ENCODE results near the gene PCSK2.

The PCSK2 gene

DNA sequence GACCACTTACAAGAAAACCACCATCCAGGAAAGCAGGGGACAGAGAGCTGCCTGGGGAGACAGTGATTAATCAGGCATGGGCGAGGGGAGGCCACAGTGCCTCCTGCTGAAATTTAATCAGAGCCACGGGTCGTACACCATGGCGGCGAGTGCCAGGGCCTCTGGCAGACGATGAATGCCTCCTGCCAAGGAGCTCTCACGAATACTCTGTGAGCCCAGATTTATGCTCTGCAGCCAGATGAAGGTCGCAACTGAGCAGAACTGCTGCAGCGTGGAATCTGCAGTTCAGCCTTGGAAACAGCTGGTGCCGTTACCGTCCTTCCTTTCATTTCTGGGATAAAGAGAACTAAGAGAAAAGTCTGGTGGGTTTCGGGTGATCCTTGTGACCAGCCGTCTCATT lies 218.7 kb downstream of the PCSK2 start:
- Histone ChIP-seq H3K79me1 (ENCODE audit: low read length) (no peaks in the 10 kb centered on the region), H2BK12ac (ENCODE audit: low read length) (no peak overlapping the region), H3K9me3 (ENCODE audit: insufficient read depth, low read depth, low read length) (peaks cover 2% of the 10 kb centered on the region), H2AFZ (ENCODE audit: insufficient read depth, low read length, poor library complexity) (no peak overlapping the region), H2BK5ac (ENCODE audit: low read depth, low read length, poor library complexity) (no peak overlapping the region), H3K4me1 (ENCODE audit: control insufficient read depth in 1 of 2, insufficient read depth in 2 of 2, low read length in 2 of 2) (no peaks in the 10 kb centered on the region), H2BK120ac (ENCODE audit: insufficient read depth, low read length, poor library complexity) (no peak overlapping the region), H3K27ac (ENCODE audit: low read depth, low read length) (no peak overlapping the region), H3K27me3 (ENCODE audit: insufficient read depth, low read length) (no peaks in the 10 kb centered on the region), H3K36me3 (ENCODE audit: control insufficient read depth in 1 of 2, insufficient read depth in 2 of 2, low read length in 2 of 2) (no peaks in the 10 kb centered on the region), H3K9ac (ENCODE audit: low read length) (no peak overlapping the region), H2AK5ac (ENCODE audit: low read length) (no peak overlapping the region), H4K8ac (ENCODE audit: low read depth, low read length) (no peak overlapping the region), H3K4me2 (ENCODE audit: low read length) (no peak overlapping the region), H3K4ac (ENCODE audit: low read depth, low read length) (no peak overlapping the region), H4K12ac (ENCODE audit: low read depth, low read length) (no peak overlapping the region), H3K4me3 (ENCODE audit: low read depth, low read length) (no peak overlapping the region), H3K18ac (ENCODE audit: low read length) (no peak overlapping the region), H3K79me2 (ENCODE audit: control insufficient read depth, insufficient read depth, low read length, poor library complexity) (no peaks in the 10 kb centered on the region), H4K91ac (ENCODE audit: low read depth, low read length) (no peak overlapping the region), H3K23ac (ENCODE audit: low read length) (no peak overlapping the region), H3K14ac (ENCODE audit: low read length) (no peak overlapping the region)
- no peak for DNase-seq
- no CpG with 5 or more reads among the region's 13 CpGs for WGBS (ENCODE audit: extremely low coverage, insufficient coverage, insufficient read length)

DNA sequence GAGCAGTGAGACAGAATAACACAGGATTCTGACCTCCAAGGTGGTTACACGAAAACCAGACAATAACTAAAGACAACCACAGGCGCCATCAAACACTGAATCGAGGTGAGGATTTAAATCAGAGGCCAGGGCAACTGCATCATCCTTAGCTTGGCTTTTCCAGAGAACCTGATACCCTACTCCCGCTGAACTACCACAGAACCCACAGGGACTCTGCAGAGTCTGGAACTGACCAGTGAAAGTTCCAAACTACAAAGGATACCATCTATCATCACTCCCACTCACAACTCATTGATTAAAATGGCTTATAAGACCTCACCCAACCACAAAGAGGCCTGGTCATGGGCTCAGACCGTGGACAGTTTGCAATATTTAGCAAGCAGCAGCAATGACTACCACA lies 219.3 kb downstream of the PCSK2 start:
- Histone ChIP-seq H3K27ac (ENCODE audit: low read depth, low read length) (no peak overlapping the region), H2BK120ac (ENCODE audit: insufficient read depth, low read length, poor library complexity) (no peak overlapping the region), H4K91ac (ENCODE audit: low read depth, low read length) (no peak overlapping the region), H3K23ac (ENCODE audit: low read length) (no peak overlapping the region), H2AFZ (ENCODE audit: insufficient read depth, low read length, poor library complexity) (no peak overlapping the region), H3K4me2 (ENCODE audit: low read length) (no peak overlapping the region), H2BK5ac (ENCODE audit: low read depth, low read length, poor library complexity) (no peak overlapping the region), H3K4me1 (ENCODE audit: control insufficient read depth in 1 of 2, insufficient read depth in 2 of 2, low read length in 2 of 2) (no peaks in the 10 kb centered on the region), H3K18ac (ENCODE audit: low read length) (no peak overlapping the region), H3K79me1 (ENCODE audit: low read length) (no peaks in the 10 kb centered on the region), H2AK5ac (ENCODE audit: low read length) (no peak overlapping the region), H3K9me3 (ENCODE audit: insufficient read depth, low read depth, low read length) (peaks cover 2% of the 10 kb centered on the region), H4K8ac (ENCODE audit: low read depth, low read length) (no peak overlapping the region), H2BK12ac (ENCODE audit: low read length) (no peak overlapping the region), H3K14ac (ENCODE audit: low read length) (no peak overlapping the region), H3K79me2 (ENCODE audit: control insufficient read depth, insufficient read depth, low read length, poor library complexity) (no peaks in the 10 kb centered on the region), H3K36me3 (ENCODE audit: control insufficient read depth in 1 of 2, insufficient read depth in 2 of 2, low read length in 2 of 2) (no peaks in the 10 kb centered on the region), H3K27me3 (ENCODE audit: insufficient read depth, low read length) (no peaks in the 10 kb centered on the region), H4K12ac (ENCODE audit: low read depth, low read length) (no peak overlapping the region), H3K4me3 (ENCODE audit: low read depth, low read length) (no peak overlapping the region), H3K4ac (ENCODE audit: low read depth, low read length) (no peak overlapping the region), H3K9ac (ENCODE audit: low read length) (no peak overlapping the region)
- DNase-seq, result no peak
- WGBS (ENCODE audit: extremely low coverage, insufficient coverage, insufficient read length), result no CpG with 5 or more reads among the region's 5 CpGs

- Histone ChIP-seq H3K36me3 (ENCODE audit: control insufficient read depth in 1 of 2, insufficient read depth in 2 of 2, low read length in 2 of 2) (no peaks in the 10 kb centered on the region), H3K4ac (ENCODE audit: low read depth, low read length) (no peak overlapping the region), H3K23ac (ENCODE audit: low read length) (no peak overlapping the region), H3K79me1 (ENCODE audit: low read length) (no peaks in the 10 kb centered on the region), H3K4me2 (ENCODE audit: low read length) (no peak overlapping the region), H4K8ac (ENCODE audit: low read depth, low read length) (no peak overlapping the region), H3K27ac (ENCODE audit: low read depth, low read length) (no peak overlapping the region), H2AFZ (ENCODE audit: insufficient read depth, low read length, poor library complexity) (no peak overlapping the region), H3K79me2 (ENCODE audit: control insufficient read depth, insufficient read depth, low read length, poor library complexity) (no peaks in the 10 kb centered on the region), H3K9ac (ENCODE audit: low read length) (no peak overlapping the region), H3K9me3 (ENCODE audit: insufficient read depth, low read depth, low read length) (peaks cover 2% of the 10 kb centered on the region), H4K12ac (ENCODE audit: low read depth, low read length) (no peak overlapping the region), H3K27me3 (ENCODE audit: insufficient read depth, low read length) (no peaks in the 10 kb centered on the region), H4K91ac (ENCODE audit: low read depth, low read length) (no peak overlapping the region), H3K4me3 (ENCODE audit: low read depth, low read length) (no peak overlapping the region), H2BK5ac (ENCODE audit: low read depth, low read length, poor library complexity) (no peak overlapping the region), H2BK12ac (ENCODE audit: low read length) (no peak overlapping the region), H3K18ac (ENCODE audit: low read length) (no peak overlapping the region), H2AK5ac (ENCODE audit: low read length) (no peak overlapping the region), H3K14ac (ENCODE audit: low read length) (no peak overlapping the region), H3K4me1 (ENCODE audit: control insufficient read depth in 1 of 2, insufficient read depth in 2 of 2, low read length in 2 of 2) (no peaks in the 10 kb centered on the region), H2BK120ac (ENCODE audit: insufficient read depth, low read length, poor library complexity) (no peak overlapping the region)
- DNase-seq, result no peak
- WGBS (ENCODE audit: extremely low coverage, insufficient coverage, insufficient read length), result no CpG with 5 or more reads among the region's 2 CpGs
Measured at GRCh38 chr20:17448071-17448470, 221.2 kb downstream of the PCSK2 start.

DNA sequence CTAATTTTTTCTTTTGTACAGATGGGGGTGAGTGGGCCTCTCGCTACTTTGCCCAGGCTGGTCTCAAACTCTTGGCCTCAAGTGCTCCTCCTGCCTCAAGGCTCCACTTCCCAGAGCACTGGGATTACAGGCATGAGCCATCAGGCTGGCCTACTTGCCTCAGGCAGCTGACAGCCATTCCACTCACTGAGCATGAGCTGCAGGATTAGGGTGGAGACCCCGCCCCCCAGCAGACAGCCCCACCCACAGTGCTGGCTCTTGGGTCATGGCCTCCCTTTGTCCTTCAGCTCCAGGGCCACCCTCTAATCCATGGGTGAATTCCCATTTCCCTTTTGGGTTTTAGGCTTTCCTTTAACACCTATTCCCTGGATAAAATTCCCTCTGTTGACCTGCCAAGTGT lies 222.2 kb downstream of the PCSK2 start:
- Histone ChIP-seq H3K14ac (ENCODE audit: low read length) (no peak overlapping the region), H2AK5ac (ENCODE audit: low read length) (no peak overlapping the region), H3K9ac (ENCODE audit: low read length) (no peak overlapping the region), H4K8ac (ENCODE audit: low read depth, low read length) (no peak overlapping the region), H2BK5ac (ENCODE audit: low read depth, low read length, poor library complexity) (no peak overlapping the region), H3K4ac (ENCODE audit: low read depth, low read length) (no peak overlapping the region), H3K36me3 (ENCODE audit: control insufficient read depth in 1 of 2, insufficient read depth in 2 of 2, low read length in 2 of 2) (no peaks in the 10 kb centered on the region), H4K91ac (ENCODE audit: low read depth, low read length) (no peak overlapping the region), H3K27ac (ENCODE audit: low read depth, low read length) (no peak overlapping the region), H3K79me1 (ENCODE audit: low read length) (no peaks in the 10 kb centered on the region), H3K23ac (ENCODE audit: low read length) (no peak overlapping the region), H2AFZ (ENCODE audit: insufficient read depth, low read length, poor library complexity) (no peak overlapping the region), H3K4me2 (ENCODE audit: low read length) (no peak overlapping the region), H3K4me3 (ENCODE audit: low read depth, low read length) (no peak overlapping the region), H3K9me3 (ENCODE audit: insufficient read depth, low read depth, low read length) (peaks cover 4% of the 10 kb centered on the region), H2BK12ac (ENCODE audit: low read length) (no peak overlapping the region), H3K18ac (ENCODE audit: low read length) (no peak overlapping the region), H3K4me1 (ENCODE audit: control insufficient read depth in 1 of 2, insufficient read depth in 2 of 2, low read length in 2 of 2) (no peaks in the 10 kb centered on the region), H2BK120ac (ENCODE audit: insufficient read depth, low read length, poor library complexity) (no peak overlapping the region), H3K79me2 (ENCODE audit: control insufficient read depth, insufficient read depth, low read length, poor library complexity) (no peaks in the 10 kb centered on the region), H3K27me3 (ENCODE audit: insufficient read depth, low read length) (no peaks in the 10 kb centered on the region), H4K12ac (ENCODE audit: low read depth, low read length) (no peak overlapping the region)
- no CpG with 5 or more reads among the region's 2 CpGs for WGBS (ENCODE audit: extremely low coverage, insufficient coverage, insufficient read length)
- no peak for DNase-seq
